NOMO-1 (cell line): ENCODE data around the gene AGAP6.
"Not testable (repeated sequence)": the region's sequence is repeated elsewhere in the genome, so short reads cannot be mapped to it uniquely, and the experiment has no call there.

Experiments used
- DNase-seq, 2 experiments: peaks; one replicate each; lab custom pipeline; 2025; ENCODE audit not compliant: unreplicated experiment in 2 of 2; lab: John Stamatoyannopoulos, UW

Gene AGAP6

GRCh38 chr10:50024716-50025383 lies 36.6 kb downstream of the AGAP6 start:
- not testable (repeated sequence) for DNase-seq

GRCh38 chr10:50025627-50026026 lies 37.4 kb downstream of the AGAP6 start:
- DNase-seq = no peak

- DNase-seq = no peak
Observed at GRCh38 chr10:50027195-50027594, 39.0 kb downstream of the AGAP6 start.

GRCh38 chr10:50033481-50033880 lies 45.3 kb downstream of the AGAP6 start:
- DNase-seq = no peak

- not testable (repeated sequence) for DNase-seq
Observed at GRCh38 chr10:50035337-50035736, 47.1 kb downstream of the AGAP6 start.

- no peak for DNase-seq
Observed at GRCh38 chr10:50044941-50045664, 56.9 kb downstream of the AGAP6 start.

GRCh38 chr10:50046457-50046856 lies 58.3 kb downstream of the AGAP6 start:
- DNase-seq = not testable (repeated sequence)

GRCh38 chr10:50047594-50047993 lies 59.4 kb downstream of the AGAP6 start:
- not testable (repeated sequence) for DNase-seq

GRCh38 chr10:50051995-50052660 lies 63.9 kb downstream of the AGAP6 start:
- not testable (repeated sequence) for DNase-seq

GRCh38 chr10:50052778-50053376 lies 64.7 kb downstream of the AGAP6 start:
- DNase-seq = not testable (repeated sequence)

GRCh38 chr10:50055494-50056292 lies 67.5 kb downstream of the AGAP6 start:
- not testable (repeated sequence) for DNase-seq

GRCh38 chr10:50056654-50057053 lies 68.4 kb downstream of the AGAP6 start:
- DNase-seq = not testable (repeated sequence)

GRCh38 chr10:50058727-50059126 lies 70.5 kb downstream of the AGAP6 start:
- DNase-seq = not testable (repeated sequence)

- not testable (repeated sequence) for DNase-seq
Observed at GRCh38 chr10:50059946-50060345, 71.7 kb downstream of the AGAP6 start.
